T-helper 1 cell (primary cell): Measurements from ENCODE around the gene ZNF784.

Experiments
- DNase-seq, 5 donors: peaks; one replicate each; pipeline ENCODE4 v3.0.0-alpha.2; 2012 to 2020

Gene ZNF784

GRCh38 chr19:55620410-55621204 lies 3.8 kb downstream of the ZNF784 start:
- peak in 1 of 5 donors; percentile 24 for DNase-seq

- DNase-seq, result no peak
Measured at GRCh38 chr19:55619286-55619685, 5.1 kb downstream of the ZNF784 start.

- no peak for DNase-seq
Measured at GRCh38 chr19:55618426-55618825, 5.9 kb downstream of the ZNF784 start.

- DNase-seq, result no peak
Measured at GRCh38 chr19:55617426-55617825, 6.9 kb downstream of the ZNF784 start.

GRCh38 chr19:55616395-55616875 lies 7.9 kb downstream of the ZNF784 start:
- no peak for DNase-seq

GRCh38 chr19:55615543-55616394 lies 8.6 kb downstream of the ZNF784 start:
- no peak for DNase-seq

- no peak for DNase-seq
Measured at GRCh38 chr19:55614711-55615542, 9.4 kb downstream of the ZNF784 start.

GRCh38 chr19:55613930-55614710 lies 10.2 kb downstream of the ZNF784 start:
- no peak for DNase-seq

- DNase-seq, result no peak
Measured at GRCh38 chr19:55613396-55613795, 11.0 kb downstream of the ZNF784 start.

- DNase-seq, result no peak
Measured at GRCh38 chr19:55611983-55612645, 12.3 kb downstream of the ZNF784 start.

- DNase-seq, result no peak
Measured at GRCh38 chr19:55611300-55611982, 12.9 kb downstream of the ZNF784 start.

- no peak for DNase-seq
Measured at GRCh38 chr19:55609326-55609725, 15.0 kb downstream of the ZNF784 start.

- DNase-seq, result no peak
Measured at GRCh38 chr19:55606817-55607216, 17.5 kb downstream of the ZNF784 start.

GRCh38 chr19:55606471-55606787 lies 17.9 kb downstream of the ZNF784 start:
- no peak for DNase-seq

GRCh38 chr19:55605637-55606470 lies 18.5 kb downstream of the ZNF784 start, which contains the start of gene ZNF865:
Gene ZNF865, plus strand, starts transcription at chr19:55605647. Its CDS starts 7,972 bp downstream, at chr19:55613619.
- peak; percentile 52 to 73 (median 62) for DNase-seq

GRCh38 chr19:55605207-55605636 lies 19.1 kb downstream of the ZNF784 start:
- DNase-seq, result peak; percentile 98 to 99 (median 98)

- no peak for DNase-seq
Measured at GRCh38 chr19:55603581-55604292, 20.6 kb downstream of the ZNF784 start.

- no peak for DNase-seq
Measured at GRCh38 chr19:55603115-55603514, 21.3 kb downstream of the ZNF784 start.
